Neural cell (in vitro differentiated cells): ENCODE measurements around the gene DLK1. TPM values are rescaled to one million over a fixed set of nuclear protein-coding genes. Genes with fewer than 3 reads are reported as not detected.

Experiments
- H2AFZ ChIP-seq: fragments of 200-600, 300-800 bp; sonication (generic), shearing (Covaris generic); 2 replicates; pipeline ENCODE4 v1.6.0; 2014; ENCODE audit warnings: low read depth, mild to moderate bottlenecking, antibody characterized with exemption, low read length, moderate library complexity
- H3F3A ChIP-seq: fragments of 200-600 bp; shearing (Covaris generic); 2 replicates; pipeline ENCODE4 v1.6.1; 2016; ENCODE audit warnings: mild to moderate bottlenecking, moderate library complexity, mixed read lengths, antibody characterized with exemption, low read length; ENCODE audit not compliant: insufficient read depth, poor library complexity, severe bottlenecking
- H3K27ac ChIP-seq: fragments of 200-600, 300-800 bp; sonication (generic), shearing (Covaris generic); 2 replicates; pipeline ENCODE4 v1.5.1; 2014; ENCODE audit warnings: mild to moderate bottlenecking, low read length, moderate library complexity
- H3K27me3 ChIP-seq: fragments of 300-800, 200-600 bp; sonication (generic), shearing (Covaris generic); 2 replicates; pipeline ENCODE4 v1.6.0; 2014; ENCODE audit warnings: mild to moderate bottlenecking, low read depth, low read length, moderate library complexity; ENCODE audit not compliant: insufficient read depth
- H3K36me3 ChIP-seq: fragments of 300-800, 200-600 bp; sonication (generic), shearing (Covaris generic); 2 replicates; pipeline ENCODE4 v1.5.1; 2014; ENCODE audit warnings: mild to moderate bottlenecking, antibody characterized with exemption, low read length, moderate library complexity; ENCODE audit not compliant: insufficient read depth
- H3K4me2 ChIP-seq: fragments of 300-800, 200-600 bp; sonication (generic), shearing (Covaris generic); 2 replicates; pipeline ENCODE4 v1.6.0; 2014; ENCODE audit warnings: mild to moderate bottlenecking, low read length
- H3K4me3 ChIP-seq: fragments of 300-800, 200-600 bp; sonication (generic), shearing (Covaris generic); 2 replicates; pipeline ENCODE4 v1.5.1; 2014; ENCODE audit warnings: mild to moderate bottlenecking, low read length, moderate library complexity
- H3K79me2 ChIP-seq: fragments of 200-600 bp; shearing (Covaris generic); replicated peaks from 2 replicates; pipeline ENCODE4 v1.6.0; 2014; ENCODE audit warnings: mild to moderate bottlenecking, low read length, moderate library complexity; ENCODE audit not compliant: insufficient read depth
- H3K9ac ChIP-seq: fragments of 300-800, 200-600 bp; sonication (generic), shearing (Covaris generic); 2 replicates; pipeline ENCODE4 v1.6.1; 2016; ENCODE audit warnings: mild to moderate bottlenecking, low read length, mixed read lengths
- H3K9me2 ChIP-seq: fragments of 200-600 bp; shearing (Covaris generic); 2 replicates; pipeline ENCODE4 v1.6.1; 2016; ENCODE audit warnings: mild to moderate bottlenecking, low read length, mixed read lengths; ENCODE audit not compliant: insufficient read depth
- H3K9me3 ChIP-seq: fragments of 200-600, 300-800 bp; sonication (generic), shearing (Covaris generic); 2 replicates; pipeline ENCODE4 v1.6.1; 2016; ENCODE audit warnings: mild to moderate bottlenecking, mixed run types, low read length, moderate library complexity, mixed read lengths
- H4K20me1 ChIP-seq: fragments of 200-600 bp; shearing (Covaris generic); 2 replicates; pipeline ENCODE4 v1.6.1; 2016; ENCODE audit warnings: mild to moderate bottlenecking, mixed run types; ENCODE audit not compliant: insufficient read depth
- EP300 ChIP-seq: fragments of 450-650 bp; conservative IDR thresholded peaks from 2 replicates; pipeline ENCODE4 v1.6.1; 2014; ENCODE audit warnings: antibody characterized with exemption, mild to moderate bottlenecking, moderate library complexity; ENCODE audit not compliant: poor library complexity, severe bottlenecking
- EZH2 ChIP-seq: fragments of 200-600, 300-800 bp; shearing (Covaris generic), sonication (generic); IDR thresholded peaks from 2 replicates; pipeline ENCODE4 v1.6.1; 2014; ENCODE audit warnings: antibody characterized with exemption, low read length, borderline replicate concordance, mild to moderate bottlenecking; ENCODE audit not compliant: insufficient read depth, poor library complexity, severe bottlenecking
- MXI1 ChIP-seq: fragments of 450-650 bp; conservative IDR thresholded peaks from 2 replicates; pipeline ENCODE4 v1.6.1; 2014; ENCODE audit warnings: antibody characterized with exemption, mild to moderate bottlenecking; ENCODE audit not compliant: poor library complexity, severe bottlenecking
- POLR2AphosphoS5 ChIP-seq: IDR thresholded peaks from 2 replicates; pipeline ENCODE4 v1.6.1; 2012
- RAD21 ChIP-seq: fragments of 450-650 bp; conservative IDR thresholded peaks from 2 replicates; pipeline ENCODE4 v1.6.1; 2014; ENCODE audit warnings: antibody characterized with exemption, mild to moderate bottlenecking, moderate library complexity
- SMC3 ChIP-seq: fragments of 450-650 bp; conservative IDR thresholded peaks from 2 replicates; pipeline ENCODE4 v1.6.1; 2014; ENCODE audit warnings: antibody characterized with exemption, mild to moderate bottlenecking, moderate library complexity; ENCODE audit not compliant: poor library complexity
- TAF1 ChIP-seq: IDR thresholded peaks from 2 replicates; pipeline ENCODE4 v1.6.1; 2012; ENCODE audit warnings: low read depth
- polyA plus RNA-seq: library from polyadenylated mRNA; depleted of rRNA; stranded (reverse); fragments of >200 nt; gene quantifications from 2 replicates; pipeline ENCODE4 v1.2.3, GENCODE V29; 2014
- TF ChIP-seq, protein P1 (sequence below): fragments of 450-650 bp; IDR thresholded peaks from 2 replicates; pipeline ENCODE4 v1.5.1; 2014; ENCODE audit warnings: antibody characterized with exemption, mild to moderate bottlenecking, moderate library complexity; ENCODE audit not compliant: poor library complexity, severe bottlenecking
- TF ChIP-seq, protein P2 (sequence below): IDR thresholded peaks from 2 replicates; pipeline ENCODE4 v1.6.1; 2012; ENCODE audit warnings: borderline replicate concordance

Gene DLK1
- polyA plus RNA-seq, 1 donor from 2014 or later, result 6.8 TPM

DNA sequence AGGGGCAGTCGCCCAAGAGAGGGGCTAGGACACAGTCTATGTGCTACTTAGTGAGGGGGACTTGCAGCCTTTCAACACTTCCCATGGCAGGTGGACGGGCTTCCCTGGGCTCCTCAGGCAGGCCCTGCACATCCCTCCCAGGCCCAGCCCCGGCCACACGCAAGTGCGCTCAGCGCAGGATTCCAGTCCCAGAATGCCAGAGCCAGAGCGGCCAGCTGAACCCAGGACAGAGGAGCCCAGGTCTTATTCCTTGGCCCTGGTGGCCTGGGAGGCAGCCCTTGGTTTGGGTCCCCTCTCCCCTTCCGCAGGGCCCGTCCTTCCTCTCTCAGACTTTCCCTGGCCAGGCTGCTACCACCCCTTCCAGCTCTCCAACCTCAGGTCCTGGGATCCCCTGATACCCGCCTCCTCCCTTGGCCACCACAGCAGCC, 12.0 kb downstream of the DLK1 start:
- Histone ChIP-seq H3K4me3 (no peak overlapping the region), H3K27me3 (no peaks in the 10 kb centered on the region), H4K20me1 (no peaks in the 10 kb centered on the region), H2AFZ (no peak overlapping the region), H3K9ac (no peak overlapping the region), H3F3A (no peaks in the 10 kb centered on the region), H3K27ac (no peak overlapping the region), H3K4me2 (no peak overlapping the region), H3K9me3 (no peaks in the 10 kb centered on the region), H3K79me2 (no peaks in the 10 kb centered on the region), H3K36me3 (no peaks in the 10 kb centered on the region), H3K9me2 (no peaks in the 10 kb centered on the region)
- TF ChIP-seq EP300 (no peak), EZH2 (no peak), MXI1 (no peak), TAF1 (no peak), SMC3 (no peak), RAD21 (no peak)
- TF ChIP-seq, protein P1, sequence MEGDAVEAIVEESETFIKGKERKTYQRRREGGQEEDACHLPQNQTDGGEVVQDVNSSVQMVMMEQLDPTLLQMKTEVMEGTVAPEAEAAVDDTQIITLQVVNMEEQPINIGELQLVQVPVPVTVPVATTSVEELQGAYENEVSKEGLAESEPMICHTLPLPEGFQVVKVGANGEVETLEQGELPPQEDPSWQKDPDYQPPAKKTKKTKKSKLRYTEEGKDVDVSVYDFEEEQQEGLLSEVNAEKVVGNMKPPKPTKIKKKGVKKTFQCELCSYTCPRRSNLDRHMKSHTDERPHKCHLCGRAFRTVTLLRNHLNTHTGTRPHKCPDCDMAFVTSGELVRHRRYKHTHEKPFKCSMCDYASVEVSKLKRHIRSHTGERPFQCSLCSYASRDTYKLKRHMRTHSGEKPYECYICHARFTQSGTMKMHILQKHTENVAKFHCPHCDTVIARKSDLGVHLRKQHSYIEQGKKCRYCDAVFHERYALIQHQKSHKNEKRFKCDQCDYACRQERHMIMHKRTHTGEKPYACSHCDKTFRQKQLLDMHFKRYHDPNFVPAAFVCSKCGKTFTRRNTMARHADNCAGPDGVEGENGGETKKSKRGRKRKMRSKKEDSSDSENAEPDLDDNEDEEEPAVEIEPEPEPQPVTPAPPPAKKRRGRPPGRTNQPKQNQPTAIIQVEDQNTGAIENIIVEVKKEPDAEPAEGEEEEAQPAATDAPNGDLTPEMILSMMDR, result no peak
- TF ChIP-seq, protein P2, sequence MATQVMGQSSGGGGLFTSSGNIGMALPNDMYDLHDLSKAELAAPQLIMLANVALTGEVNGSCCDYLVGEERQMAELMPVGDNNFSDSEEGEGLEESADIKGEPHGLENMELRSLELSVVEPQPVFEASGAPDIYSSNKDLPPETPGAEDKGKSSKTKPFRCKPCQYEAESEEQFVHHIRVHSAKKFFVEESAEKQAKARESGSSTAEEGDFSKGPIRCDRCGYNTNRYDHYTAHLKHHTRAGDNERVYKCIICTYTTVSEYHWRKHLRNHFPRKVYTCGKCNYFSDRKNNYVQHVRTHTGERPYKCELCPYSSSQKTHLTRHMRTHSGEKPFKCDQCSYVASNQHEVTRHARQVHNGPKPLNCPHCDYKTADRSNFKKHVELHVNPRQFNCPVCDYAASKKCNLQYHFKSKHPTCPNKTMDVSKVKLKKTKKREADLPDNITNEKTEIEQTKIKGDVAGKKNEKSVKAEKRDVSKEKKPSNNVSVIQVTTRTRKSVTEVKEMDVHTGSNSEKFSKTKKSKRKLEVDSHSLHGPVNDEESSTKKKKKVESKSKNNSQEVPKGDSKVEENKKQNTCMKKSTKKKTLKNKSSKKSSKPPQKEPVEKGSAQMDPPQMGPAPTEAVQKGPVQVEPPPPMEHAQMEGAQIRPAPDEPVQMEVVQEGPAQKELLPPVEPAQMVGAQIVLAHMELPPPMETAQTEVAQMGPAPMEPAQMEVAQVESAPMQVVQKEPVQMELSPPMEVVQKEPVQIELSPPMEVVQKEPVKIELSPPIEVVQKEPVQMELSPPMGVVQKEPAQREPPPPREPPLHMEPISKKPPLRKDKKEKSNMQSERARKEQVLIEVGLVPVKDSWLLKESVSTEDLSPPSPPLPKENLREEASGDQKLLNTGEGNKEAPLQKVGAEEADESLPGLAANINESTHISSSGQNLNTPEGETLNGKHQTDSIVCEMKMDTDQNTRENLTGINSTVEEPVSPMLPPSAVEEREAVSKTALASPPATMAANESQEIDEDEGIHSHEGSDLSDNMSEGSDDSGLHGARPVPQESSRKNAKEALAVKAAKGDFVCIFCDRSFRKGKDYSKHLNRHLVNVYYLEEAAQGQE, result no peak

DNA sequence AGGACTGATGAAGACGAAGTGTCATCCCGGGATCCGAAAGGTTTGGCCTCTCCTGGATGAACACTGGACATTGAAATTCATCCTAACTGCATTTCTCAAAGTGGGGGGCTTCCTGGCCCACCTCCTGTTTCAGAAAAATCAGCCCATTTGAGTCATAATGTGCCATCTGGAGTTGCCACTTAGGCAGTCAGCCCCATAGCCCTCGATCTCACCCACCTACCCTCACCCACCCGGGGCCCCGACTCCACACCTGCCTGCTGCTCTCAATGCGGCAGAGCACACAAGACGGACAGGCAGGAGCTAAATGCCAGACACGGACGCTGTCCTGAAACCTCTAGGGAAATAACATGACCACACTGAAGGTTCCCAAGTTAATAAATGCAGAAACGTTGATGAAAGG, 12.6 kb downstream of the DLK1 start:
- no peaks in the 10 kb centered on the region for H3K9me3 ChIP-seq
- no peak overlapping the region for H3K27ac ChIP-seq
- TF ChIP-seq EP300 (no peak), SMC3 (no peak), MXI1 (no peak), POLR2AphosphoS5 (no peak), EZH2 (no peak), RAD21 (no peak), TAF1 (no peak)
- TF ChIP-seq, protein P1, result no peak
- TF ChIP-seq, protein P2, result no peak
- no peaks in the 10 kb centered on the region for H4K20me1 ChIP-seq
- no peak overlapping the region for H3K9ac ChIP-seq
- no peaks in the 10 kb centered on the region for H3K36me3 ChIP-seq
- H2AFZ ChIP-seq, result no peak overlapping the region
- H3K4me3 ChIP-seq, result no peak overlapping the region
- H3F3A ChIP-seq, result no peaks in the 10 kb centered on the region
- no peaks in the 10 kb centered on the region for H3K9me2 ChIP-seq
- H3K27me3 ChIP-seq, result no peaks in the 10 kb centered on the region
- no peaks in the 10 kb centered on the region for H3K79me2 ChIP-seq
- H3K4me2 ChIP-seq, result no peak overlapping the region
